Parathyroid adenoma (tissue), 2 donors: Measurements from ENCODE around the gene BMPR1B.

Source experiments
- H2AFZ ChIP-seq: fragments of 300-600 bp; sonication (generic); one replicate; pipeline ENCODE4 v1.7.0; 2017; ENCODE audit warnings: antibody characterized with exemption, mild to moderate bottlenecking
- H3K27ac ChIP-seq: fragments of 300-600 bp; sonication (generic); one replicate; pipeline ENCODE4 v1.7.0; 2017
- H3K27me3 ChIP-seq: fragments of 300-600 bp; sonication (generic); one replicate; pipeline ENCODE4 v1.7.0; 2017; ENCODE audit warnings: low read length; ENCODE audit not compliant: control insufficient read depth, insufficient read depth
- H3K36me3 ChIP-seq: fragments of 300-600 bp; sonication (generic); one replicate; pipeline ENCODE4 v1.7.0; 2017; ENCODE audit warnings: low read length; ENCODE audit not compliant: control insufficient read depth, insufficient read depth
- H3K4me1 ChIP-seq: fragments of 300-600 bp; sonication (generic); one replicate; pipeline ENCODE4 v1.7.0; 2017; ENCODE audit warnings: control low read depth
- H3K4me2 ChIP-seq: fragments of 300-600 bp; sonication (generic); one replicate; pipeline ENCODE4 v1.7.0; 2017; ENCODE audit warnings: low read length
- H3K4me3 ChIP-seq: fragments of 300-600 bp; sonication (generic); one replicate; pipeline ENCODE4 v1.7.0; 2017; ENCODE audit warnings: low read depth, low read length
- H3K79me2 ChIP-seq: fragments of 300-600 bp; sonication (generic); one replicate; pipeline ENCODE4 v1.7.0; 2017; ENCODE audit warnings: control low read depth
- H3K9ac ChIP-seq: fragments of 300-600 bp; sonication (generic); one replicate; pipeline ENCODE4 v1.7.0; 2017; ENCODE audit warnings: mild to moderate bottlenecking
- H3K9me3 ChIP-seq: fragments of 300-600 bp; sonication (generic); one replicate; pipeline ENCODE4 v1.7.0; 2017; ENCODE audit warnings: low read length; ENCODE audit not compliant: control insufficient read depth
- CTCF ChIP-seq: fragments of 300-600 bp; sonication (generic); IDR thresholded peaks from one replicate; pipeline ENCODE4 v1.7.0; 2017; ENCODE audit warnings: antibody characterized with exemption, mild to moderate bottlenecking
- donor health status: primary hyperparathyroidism.

BMPR1B gene

GRCh38 chr4:95158045-95158444, 400.3 kb downstream of the BMPR1B start:
- H3K4me3 ChIP-seq, result no peak overlapping the region
- H3K36me3 ChIP-seq, result no peaks in the 10 kb centered on the region

GRCh38 chr4:95158626-95159025, 400.9 kb downstream of the BMPR1B start:
- Histone ChIP-seq H3K9me3 (no peaks in the 10 kb centered on the region), H2AFZ (no peak overlapping the region), H3K4me2 (no peak overlapping the region), H3K27me3 (no peaks in the 10 kb centered on the region), H3K79me2 (no peaks in the 10 kb centered on the region), H3K36me3 (no peaks in the 10 kb centered on the region), H3K4me1 (no peaks in the 10 kb centered on the region), H3K9ac (no peak overlapping the region), H3K4me3 (no peak overlapping the region), H3K27ac (no peak overlapping the region)
- TF ChIP-seq CTCF, result no peak

More at GRCh38 chr4:95158045-95158444, 400.3 kb downstream of the BMPR1B start:
- H3K79me2 ChIP-seq, result no peaks in the 10 kb centered on the region
- no peaks in the 10 kb centered on the region for H3K4me1 ChIP-seq
- H3K9ac ChIP-seq, result no peak overlapping the region
- H3K27me3 ChIP-seq, result no peaks in the 10 kb centered on the region
- no peaks in the 10 kb centered on the region for H3K9me3 ChIP-seq
- no peak for TF ChIP-seq CTCF
- no peak overlapping the region for H3K4me2 ChIP-seq
- no peak overlapping the region for H2AFZ ChIP-seq
- H3K27ac ChIP-seq, result no peak overlapping the region

- no peaks in the 10 kb centered on the region for H3K79me2 ChIP-seq
- H3K36me3 ChIP-seq, result no peaks in the 10 kb centered on the region
- no peaks in the 10 kb centered on the region for H3K27me3 ChIP-seq
- H3K9ac ChIP-seq, result no peak overlapping the region
- H3K4me3 ChIP-seq, result no peak overlapping the region
- no peak overlapping the region for H3K27ac ChIP-seq
- no peak overlapping the region for H2AFZ ChIP-seq
- H3K9me3 ChIP-seq, result no peaks in the 10 kb centered on the region
- TF ChIP-seq CTCF, result no peak
- H3K4me1 ChIP-seq, result no peaks in the 10 kb centered on the region
- no peak overlapping the region for H3K4me2 ChIP-seq
Observed at GRCh38 chr4:95159384-95159783, 401.6 kb downstream of the BMPR1B start.

- Histone ChIP-seq H3K4me3 (no peak overlapping the region), H3K4me2 (no peak overlapping the region), H3K9me3 (no peaks in the 10 kb centered on the region), H3K79me2 (no peaks in the 10 kb centered on the region), H3K27ac (no peak overlapping the region), H2AFZ (no peak overlapping the region), H3K9ac (no peak overlapping the region), H3K27me3 (no peaks in the 10 kb centered on the region), H3K4me1 (no peaks in the 10 kb centered on the region), H3K36me3 (no peaks in the 10 kb centered on the region)
- no peak for TF ChIP-seq CTCF
Observed at GRCh38 chr4:95161781-95162469, 404.2 kb downstream of the BMPR1B start.

- Histone ChIP-seq H3K36me3 (no peaks in the 10 kb centered on the region), H2AFZ (no peak overlapping the region), H3K9ac (no peak overlapping the region), H3K9me3 (no peaks in the 10 kb centered on the region), H3K4me1 (no peaks in the 10 kb centered on the region), H3K79me2 (no peaks in the 10 kb centered on the region), H3K27ac (no peak overlapping the region), H3K4me3 (no peak overlapping the region), H3K4me2 (no peak overlapping the region), H3K27me3 (no peaks in the 10 kb centered on the region)
- no peak for TF ChIP-seq CTCF
Observed at GRCh38 chr4:95162867-95163266, 405.1 kb downstream of the BMPR1B start.
